DND-41 (cell line): ENCODE results near the gene TRIM31.

Source experiments
- ATAC-seq: fragments of 200-7000 bp; cut with Tn5 transposase; 3 replicates; pipeline ENCODE4 v1.9.1; 2021; ENCODE audit warnings: low read depth; ENCODE audit not compliant: insufficient read depth
- DNase-seq: peaks from one replicate; pipeline ENCODE4 v3.0.0-alpha.2; 2020
- H2AFZ ChIP-seq: 2 replicates; pipeline ENCODE4 v1.6.0; 2012; ENCODE audit warnings: low read depth, low read length
- H3K27ac ChIP-seq: 2 replicates; pipeline ENCODE4 v1.5.1; 2012; ENCODE audit warnings: low read length, inconsistent platforms
- H3K27me3 ChIP-seq: fragments of 200-600 bp; sonication (generic); 2 replicates; pipeline ENCODE4 v1.6.0; 2012; ENCODE audit warnings: low read length, mild to moderate bottlenecking, inconsistent platforms; ENCODE audit not compliant: insufficient read depth, poor library complexity
- H3K36me3 ChIP-seq: 2 replicates; pipeline ENCODE4 v1.5.1; 2012; ENCODE audit warnings: low read length, inconsistent platforms; ENCODE audit not compliant: insufficient read depth
- H3K4me1 ChIP-seq: 2 replicates; pipeline ENCODE4 v1.5.1; 2012; ENCODE audit warnings: mild to moderate bottlenecking, low read length; ENCODE audit not compliant: insufficient read depth
- H3K4me2 ChIP-seq: 2 replicates; pipeline ENCODE4 v1.6.0; 2012; ENCODE audit warnings: mild to moderate bottlenecking, moderate library complexity, low read length, inconsistent platforms; ENCODE audit not compliant: insufficient read depth
- H3K4me3 ChIP-seq, 2 experiments: fragments of 200-600 bp in 1 of 2; shearing (Covaris generic) in 1 of 2; 2 replicates each; pipeline ENCODE4 v1.5.1; 2012 to 2016; ENCODE audit warnings: inconsistent platforms in 2 of 2, low read length in 2 of 2, mild to moderate bottlenecking in 2 of 2, low read depth in 1 of 2, moderate library complexity in 1 of 2
- H3K79me2 ChIP-seq: 2 replicates; pipeline ENCODE4 v1.6.0; 2012; ENCODE audit warnings: low read length, inconsistent platforms; ENCODE audit not compliant: insufficient read depth
- H3K9ac ChIP-seq: 2 replicates; pipeline ENCODE4 v1.6.0; 2012; ENCODE audit warnings: low read depth, mild to moderate bottlenecking, inconsistent platforms, low read length, moderate library complexity
- H3K9me3 ChIP-seq: 2 replicates; pipeline ENCODE4 v1.5.1; 2012; ENCODE audit warnings: low read length, moderate library complexity, mild to moderate bottlenecking, inconsistent platforms; ENCODE audit not compliant: insufficient read depth, severe bottlenecking
- H4K20me1 ChIP-seq: 2 replicates; pipeline ENCODE4 v1.6.0; 2012; ENCODE audit warnings: low read length; ENCODE audit not compliant: insufficient read depth
- CTCF ChIP-seq: IDR thresholded peaks from 2 replicates; pipeline ENCODE4 v1.5.1; 2012; ENCODE audit warnings: borderline replicate concordance, low read length, moderate library complexity, mild to moderate bottlenecking; ENCODE audit not compliant: poor library complexity, severe bottlenecking; ENCODE audit errors: extremely low read depth
- EZH2 ChIP-seq: IDR thresholded peaks from 3 replicates; pipeline ENCODE4 v1.6.1; 2012; ENCODE audit warnings: borderline replicate concordance, low read depth, mild to moderate bottlenecking, moderate library complexity, low read length, inconsistent platforms; ENCODE audit not compliant: severe bottlenecking

Gene TRIM31

DNA sequence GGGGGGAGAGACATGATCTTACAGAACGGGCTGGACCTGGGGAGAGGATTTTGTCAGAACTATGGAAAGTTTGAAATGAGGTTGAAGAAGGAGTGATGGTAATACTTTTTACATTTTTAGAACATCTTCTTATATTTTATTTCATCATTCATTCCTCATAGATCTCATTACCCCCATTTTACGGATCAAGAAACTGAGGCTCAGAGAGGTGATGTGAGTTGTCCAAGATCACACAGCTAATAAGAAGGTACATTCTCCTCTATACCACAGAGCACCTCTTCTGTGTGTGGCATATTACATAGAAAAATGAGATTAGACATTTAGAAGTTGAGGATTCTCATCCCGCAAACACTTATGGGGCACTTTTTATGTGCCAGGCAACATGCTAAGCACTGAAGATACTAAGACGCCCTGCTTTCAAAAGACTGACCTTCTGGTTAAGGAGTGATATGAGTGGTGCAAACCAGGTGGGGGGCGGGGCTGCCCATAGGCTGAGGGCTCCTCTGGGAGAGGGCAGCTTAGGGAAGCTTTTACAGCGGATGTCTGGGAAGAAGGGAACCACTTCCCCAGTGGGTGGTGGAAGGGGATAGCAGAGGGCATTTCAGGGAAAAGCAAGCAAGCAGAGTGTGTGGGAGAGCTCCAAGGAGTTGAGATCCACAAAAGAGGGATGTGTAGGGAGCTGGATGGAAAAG, 19.9 kb downstream of the TRIM31 start:
- ATAC-seq (no peak), DNase-seq (no peak)
- H3K27me3 ChIP-seq: peaks cover 49% of the 10 kb centered on the region
- H2AFZ ChIP-seq: no peak overlapping the region
- no peak for TF ChIP-seq CTCF
- TF ChIP-seq EZH2: no peak
- H3K79me2 ChIP-seq: no peaks in the 10 kb centered on the region
- H3K36me3 ChIP-seq: no peaks in the 10 kb centered on the region
- no peak overlapping the region for H3K27ac ChIP-seq
- H3K9me3 ChIP-seq: no peaks in the 10 kb centered on the region
- no peak overlapping the region for H3K9ac ChIP-seq
- no peaks in the 10 kb centered on the region for H4K20me1 ChIP-seq
- H3K4me2 ChIP-seq: no peak overlapping the region
- no peak overlapping the region for H3K4me3 ChIP-seq
- no peaks in the 10 kb centered on the region for H3K4me1 ChIP-seq

- Histone ChIP-seq H3K4me1 (no peaks in the 10 kb centered on the region), H3K27ac (no peak overlapping the region), H4K20me1 (no peaks in the 10 kb centered on the region), H3K27me3 (peaks cover 39% of the 10 kb centered on the region), H3K4me3 (no peak overlapping the region), H3K9ac (no peak overlapping the region), H2AFZ (no peak overlapping the region), H3K79me2 (no peaks in the 10 kb centered on the region), H3K4me2 (no peak overlapping the region), H3K36me3 (no peaks in the 10 kb centered on the region), H3K9me3 (no peaks in the 10 kb centered on the region)
- TF ChIP-seq CTCF (no peak), EZH2 (no peak)
- ATAC-seq (no peak), DNase-seq (no peak)
Observed at GRCh38 chr6:30091577-30092381, 21.1 kb downstream of the TRIM31 start.

- H3K9ac ChIP-seq: no peak overlapping the region
- no peak for TF ChIP-seq EZH2
- TF ChIP-seq CTCF: no peak
- H2AFZ ChIP-seq: no peak overlapping the region
- no peaks in the 10 kb centered on the region for H3K4me1 ChIP-seq
- no peaks in the 10 kb centered on the region for H3K9me3 ChIP-seq
- no peak overlapping the region for H3K4me3 ChIP-seq
- no peak overlapping the region for H3K27ac ChIP-seq
- peaks cover 10% of the 10 kb centered on the region for H3K27me3 ChIP-seq
- H3K36me3 ChIP-seq: no peaks in the 10 kb centered on the region
- no peak overlapping the region for H3K4me2 ChIP-seq
- DNase-seq (no peak), ATAC-seq (no peak)
- no peaks in the 10 kb centered on the region for H4K20me1 ChIP-seq
- no peaks in the 10 kb centered on the region for H3K79me2 ChIP-seq
Observed at GRCh38 chr6:30087876-30088275, 25.0 kb downstream of the TRIM31 start.
